Subcutaneous abdominal adipose tissue (tissue), 5 donors: Measurements from ENCODE around the gene NT5C.

Experiments used
- H3K27ac ChIP-seq: one replicate; pipeline ENCODE4 v1.7.0; 2013; ENCODE audit warnings: low read depth, mild to moderate bottlenecking, inconsistent platforms, low read length, moderate library complexity
- H3K27me3 ChIP-seq, 5 donors: one replicate each; pipeline ENCODE4 v1.7.0; 2013; ENCODE audit warnings: low read length in 5 of 5, inconsistent platforms in 1 of 5; ENCODE audit not compliant: control insufficient read depth in 5 of 5, insufficient read depth in 4 of 5
- H3K36me3 ChIP-seq, 5 donors: one replicate each; pipeline ENCODE4 v1.7.0; 2013; ENCODE audit warnings: low read length in 5 of 5; ENCODE audit not compliant: control insufficient read depth in 5 of 5, insufficient read depth in 5 of 5
- H3K4me1 ChIP-seq, 5 donors: one replicate each; pipeline ENCODE4 v1.7.0; 2013; ENCODE audit warnings: low read length in 5 of 5, mild to moderate bottlenecking in 3 of 5, moderate library complexity in 1 of 5; ENCODE audit not compliant: control insufficient read depth in 5 of 5, insufficient read depth in 5 of 5
- H3K4me3 ChIP-seq, 5 donors: one replicate each; pipeline ENCODE4 v1.7.0; 2013; ENCODE audit warnings: low read length in 5 of 5, low read depth in 1 of 5
- H3K9ac ChIP-seq, 5 donors: one replicate each; pipeline ENCODE4 v1.7.0; 2013; ENCODE audit warnings: low read length in 5 of 5, mild to moderate bottlenecking in 4 of 5, moderate library complexity in 3 of 5
- H3K9me3 ChIP-seq, 5 donors: one replicate each; pipeline ENCODE4 v1.7.0; 2013; ENCODE audit warnings: low read length in 5 of 5; ENCODE audit not compliant: control insufficient read depth in 5 of 5
- donor health status: healthy.
- donor health status: healthy.
- donor health status: healthy.
- donor health status: healthy.
- donor health status: healthy.

Gene NT5C

DNA sequence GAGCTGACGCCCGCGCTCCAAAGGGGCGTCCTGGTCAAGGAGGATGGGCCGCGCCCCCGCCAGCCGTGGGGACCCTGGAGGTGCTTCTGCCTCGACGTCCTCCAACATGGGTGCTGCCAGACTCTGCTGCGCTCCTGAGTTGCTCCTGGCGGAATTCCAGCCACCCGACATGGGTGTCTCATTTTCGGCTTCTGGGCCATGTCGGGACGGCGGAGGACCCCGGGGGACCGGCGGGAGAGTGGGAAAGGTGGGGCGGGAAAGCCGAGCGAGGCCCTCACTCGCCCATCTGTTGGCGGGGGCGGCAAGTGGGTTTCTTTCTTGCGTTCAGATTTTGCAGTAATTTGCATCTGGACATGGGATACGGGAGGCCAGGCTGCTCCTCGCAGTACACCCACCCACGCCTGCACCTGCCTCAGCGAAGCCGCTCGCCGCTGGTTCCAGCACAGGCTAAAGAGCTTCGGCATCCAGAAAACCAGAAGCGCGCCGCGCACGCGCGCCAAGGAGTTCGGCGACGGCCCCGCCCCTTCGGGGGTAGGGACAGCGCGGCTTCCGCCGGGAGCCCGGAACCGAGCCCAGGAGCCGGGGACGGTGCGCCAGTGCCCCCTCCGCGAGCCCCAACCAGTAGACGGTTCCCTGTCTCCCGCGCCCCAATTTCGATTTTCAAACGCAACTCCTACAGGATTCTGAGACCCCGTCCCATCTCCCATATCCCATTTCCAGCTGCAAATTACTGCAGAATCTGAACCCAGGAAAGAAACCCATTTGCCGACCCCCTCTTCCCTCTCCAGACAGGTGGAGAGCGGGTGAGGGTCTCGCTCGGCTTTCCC lies 21.9 kb downstream of the NT5C start, which contains the start of gene ARMC7:
Gene ARMC7, plus strand, starts transcription at position 563 of the 827 bp plus-strand sequence. CDS start 320 bp downstream, outside the sequence.
- Histone ChIP-seq H3K27me3 (no peaks in the 10 kb centered on the region), H3K27ac (no peak within 1 kb of the TSS), H3K9ac (peak within 1 kb of the TSS; percentile 48 to 86 (median 71)), H3K36me3 (peaks cover 0 to 8% (median 4%) of the 10 kb centered on the region in 5 donors), H3K9me3 (no peaks in the 10 kb centered on the region), H3K4me1 (peaks cover 0 to 40% (median 30%) of the 10 kb centered on the region in 5 donors), H3K4me3 (peak within 1 kb of the TSS; percentile 82 to 87 (median 83))

DNA sequence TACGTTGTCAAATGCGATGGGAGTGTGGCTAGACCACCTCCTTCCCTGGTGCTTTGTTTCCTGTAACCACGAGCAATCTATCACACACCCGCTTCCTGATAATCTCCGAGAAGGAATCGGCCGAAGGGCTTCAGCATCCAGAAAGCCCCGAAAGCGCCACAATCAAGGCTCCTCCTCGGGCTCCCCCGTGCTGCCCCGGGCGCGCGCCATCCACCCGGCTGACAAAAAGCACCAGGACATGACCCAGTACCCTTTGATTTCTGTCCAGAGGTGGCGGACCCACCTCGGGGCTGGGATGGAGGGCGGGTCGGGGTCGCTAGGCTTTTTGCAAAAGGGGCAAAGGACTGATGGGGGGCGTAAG lies 22.5 kb downstream of the NT5C start:
- H3K9me3 ChIP-seq = no peaks in the 10 kb centered on the region
- peaks cover 0 to 35% (median 24%) of the 10 kb centered on the region in 5 donors for H3K4me1 ChIP-seq
- H3K27ac ChIP-seq = no peak overlapping the region
- peak overlapping the region in 4 of 5 donors; percentile 56 to 86 (median 72) for H3K9ac ChIP-seq
- H3K4me3 ChIP-seq = peak overlapping the region in 4 of 5 donors; percentile 82 to 87 (median 84)
- H3K27me3 ChIP-seq = no peaks in the 10 kb centered on the region
- H3K36me3 ChIP-seq = peaks cover 0 to 11% (median 4%) of the 10 kb centered on the region in 5 donors

DNA sequence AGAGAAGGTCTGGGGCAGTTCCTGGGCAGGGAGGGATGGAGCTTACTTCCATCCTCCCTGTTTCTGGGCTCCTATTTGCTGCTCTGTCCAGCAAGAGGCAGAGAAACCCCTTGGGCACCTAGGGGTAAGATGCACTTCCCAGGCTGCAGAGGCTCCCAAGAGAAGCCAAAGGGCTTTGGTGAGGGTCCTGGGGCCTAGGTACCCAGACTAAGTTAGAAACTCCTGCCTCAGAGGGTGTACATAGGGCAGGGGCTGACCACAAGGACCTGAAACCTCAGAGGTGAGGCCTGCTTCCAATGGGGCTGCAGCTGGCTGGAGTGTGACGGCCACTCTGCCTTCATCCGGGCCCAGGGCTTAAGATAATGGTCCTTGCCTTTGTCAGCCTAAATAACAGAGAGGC lies 23.3 kb downstream of the NT5C start:
- Histone ChIP-seq H3K4me1 (peaks cover 0 to 30% (median 20%) of the 10 kb centered on the region in 5 donors), H3K9ac (no peak overlapping the region), H3K27ac (no peak overlapping the region), H3K36me3 (peaks cover 0 to 17% (median 4%) of the 10 kb centered on the region in 5 donors), H3K9me3 (no peaks in the 10 kb centered on the region), H3K27me3 (no peaks in the 10 kb centered on the region), H3K4me3 (no peak overlapping the region)

DNA sequence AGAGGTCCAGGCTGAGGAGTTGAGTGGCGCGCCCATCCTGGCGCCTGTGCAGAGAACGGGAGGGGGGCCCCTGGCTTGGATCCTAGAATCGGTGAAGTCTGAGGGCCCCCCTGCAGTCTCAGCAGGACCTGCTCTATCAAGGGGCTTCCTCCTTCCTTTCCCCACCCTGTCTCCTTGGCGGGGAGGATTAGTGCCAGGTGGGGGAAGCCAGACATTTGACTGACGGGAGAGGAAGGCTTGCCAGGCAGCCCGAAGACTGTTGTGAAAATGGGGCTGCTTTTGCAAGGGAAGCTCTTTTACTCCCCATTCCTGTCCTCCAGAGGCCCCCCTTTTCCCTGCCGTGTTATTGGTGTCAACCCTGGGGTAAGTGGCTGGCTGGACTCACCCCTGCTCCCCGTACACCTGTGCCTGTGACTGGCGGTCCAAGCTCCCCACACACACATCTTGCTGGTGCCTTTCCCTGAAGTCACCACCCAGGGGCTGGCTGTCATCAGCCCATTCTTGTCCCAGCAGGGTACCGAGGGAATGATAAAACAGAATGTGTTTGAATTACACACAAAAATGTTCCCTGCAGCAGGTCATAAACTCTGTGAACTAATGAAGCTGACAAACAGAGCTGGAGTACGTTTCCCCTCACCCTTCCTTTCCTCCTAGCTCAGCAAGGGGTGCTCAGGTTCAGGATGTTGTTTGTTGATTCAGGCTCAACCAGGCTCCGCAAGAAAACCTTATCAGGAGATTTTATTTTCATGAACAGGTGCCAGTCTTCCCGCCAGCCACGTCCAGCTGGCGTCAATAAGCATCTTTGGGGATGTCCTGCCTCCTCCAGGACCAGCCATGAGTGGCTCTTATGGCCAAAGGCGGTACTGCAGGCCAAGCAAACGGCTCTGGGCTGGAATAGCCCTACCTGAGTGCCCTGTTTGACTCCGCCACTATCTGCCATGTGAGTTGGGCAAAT lies 26.1 kb downstream of the NT5C start:
- Histone ChIP-seq H3K4me1 (peaks cover 0 to 24% (median 16%) of the 10 kb centered on the region in 5 donors), H3K9ac (no peak overlapping the region), H3K27me3 (no peaks in the 10 kb centered on the region), H3K4me3 (no peak overlapping the region), H3K36me3 (peaks cover 0 to 21% (median 6%) of the 10 kb centered on the region in 5 donors), H3K9me3 (no peaks in the 10 kb centered on the region), H3K27ac (no peak overlapping the region)

GRCh38 chr17:75103601-75104554 lies 27.7 kb downstream of the NT5C start:
- no peaks in the 10 kb centered on the region for H3K9me3 ChIP-seq
- H3K4me3 ChIP-seq = no peak overlapping the region
- H3K9ac ChIP-seq = peak overlapping the region in 1 of 5 donors; percentile 4
- H3K36me3 ChIP-seq = peaks cover 0 to 33% (median 17%) of the 10 kb centered on the region in 5 donors
- no peak overlapping the region for H3K27ac ChIP-seq
- H3K4me1 ChIP-seq = peaks cover 0 to 13% (median 6%) of the 10 kb centered on the region in 5 donors
- no peaks in the 10 kb centered on the region for H3K27me3 ChIP-seq

DNA sequence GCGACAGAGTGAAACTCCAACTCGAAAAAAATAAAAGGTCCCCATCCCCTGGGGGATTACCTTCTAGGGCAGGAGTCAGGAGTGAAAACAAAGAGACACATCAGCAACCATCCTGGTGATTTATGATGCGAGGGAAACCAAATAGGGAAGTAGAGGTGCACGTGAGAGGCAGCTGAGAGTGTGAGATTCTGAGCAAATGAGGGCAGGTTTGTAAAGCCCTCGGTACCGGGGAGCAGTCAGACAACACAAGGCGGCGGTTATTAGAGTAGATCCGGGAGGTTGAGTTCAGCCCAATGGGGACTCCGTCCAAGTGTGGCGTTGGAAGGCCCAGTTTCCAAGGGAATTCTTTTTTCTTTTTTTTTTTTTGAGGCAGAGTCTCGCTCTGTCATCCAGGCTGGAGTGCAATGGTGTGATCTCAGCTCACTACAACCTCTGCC lies 29.1 kb downstream of the NT5C start:
- H3K36me3 ChIP-seq = peaks cover 0 to 43% (median 19%) of the 10 kb centered on the region in 5 donors
- peaks cover 0 to 10% (median 5%) of the 10 kb centered on the region in 5 donors for H3K4me1 ChIP-seq

GRCh38 chr17:75099881-75100595 lies 31.5 kb downstream of the NT5C start:
- Histone ChIP-seq H3K9me3 (no peaks in the 10 kb centered on the region), H3K36me3 (peaks cover 0 to 40% (median 16%) of the 10 kb centered on the region in 5 donors), H3K4me1 (peaks cover 0 to 17% (median 12%) of the 10 kb centered on the region in 5 donors), H3K27me3 (no peaks in the 10 kb centered on the region), H3K9ac (no peak overlapping the region), H3K4me3 (no peak overlapping the region), H3K27ac (no peak overlapping the region)

More for the DNA sequence above, 29.1 kb downstream of the NT5C start:
- Histone ChIP-seq H3K9me3 (no peaks in the 10 kb centered on the region), H3K4me3 (peak overlapping the region in 1 of 5 donors; percentile 11), H3K27ac (no peak overlapping the region), H3K27me3 (no peaks in the 10 kb centered on the region), H3K9ac (no peak overlapping the region)

DNA sequence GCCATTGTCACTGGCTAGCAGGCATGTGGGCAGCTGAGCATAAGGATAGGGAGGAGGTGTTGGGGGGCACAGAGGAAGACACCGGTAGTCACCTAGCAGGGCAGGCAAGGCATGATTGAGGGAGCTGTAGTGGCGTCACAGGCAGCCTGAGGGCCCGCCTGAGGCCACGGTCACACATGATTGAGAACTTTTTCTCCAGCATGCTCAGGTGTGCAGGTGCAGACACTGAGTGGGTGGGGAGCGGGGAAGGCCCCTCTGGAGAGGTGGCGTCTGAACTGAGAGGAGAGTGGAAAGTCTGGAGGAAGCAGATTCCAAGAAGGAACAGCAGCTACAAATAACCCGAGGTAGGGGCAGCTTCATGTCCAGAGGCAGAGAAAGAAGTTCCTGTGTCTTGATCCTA lies 32.7 kb downstream of the NT5C start:
- Histone ChIP-seq H3K27ac (no peak overlapping the region), H3K9ac (no peak overlapping the region), H3K4me3 (no peak overlapping the region), H3K9me3 (no peaks in the 10 kb centered on the region), H3K27me3 (no peaks in the 10 kb centered on the region), H3K36me3 (peaks cover 0 to 31% (median 16%) of the 10 kb centered on the region in 5 donors), H3K4me1 (peaks cover 0 to 17% (median 12%) of the 10 kb centered on the region in 5 donors)
